CD4-positive, alpha-beta T cell (primary cell): ENCODE data around the gene LRIT3. TPM values are rescaled to one million over a fixed set of nuclear protein-coding genes. Genes with fewer than 3 reads are reported as not detected.

Source experiments
- ATAC-seq: fragments of 200-7000 bp; cut with Tn5 transposase; one replicate; pipeline ENCODE4 v1.10.0; 2022; ENCODE audit warnings: mild to moderate bottlenecking; ENCODE audit not compliant: poor library complexity
- CTCF ChIA-PET: fragments of 350-600 bp; sonication (Branson Sonifier 250); formaldehyde crosslinking; loops from one replicate; lab custom pipeline; 2021; ENCODE audit warnings: antibody characterized with exemption, inconsistent platforms; lab: Charles Lee
- POLR2A ChIA-PET: fragments of 350-600 bp; sonication (Branson Sonifier 250); formaldehyde crosslinking; loops from one replicate; lab custom pipeline; 2021; ENCODE audit warnings: antibody characterized with exemption, inconsistent platforms; lab: Charles Lee
- DNase-seq, 14 experiments: peaks; one replicate each; pipeline ENCODE4 v3.0.0-alpha.2; 2013 to 2020; ENCODE audit warnings: mixed read lengths in 2 of 14
- H3K27ac ChIP-seq, 2 donors: one replicate each; pipeline versions ENCODE4 v1.5.1 to v1.7.0; 2013; ENCODE audit warnings: low read length in 2 of 2, low read depth in 1 of 2, mild to moderate bottlenecking in 1 of 2
- H3K27me3 ChIP-seq, 2 experiments: 1 replicate in 1 of 2; 2 replicates in 1 of 2; pipeline versions ENCODE4 v1.6.1 to v1.7.0; 2013; ENCODE audit warnings: low read length in 2 of 2, control low read depth in 1 of 2, mild to moderate bottlenecking in 1 of 2, moderate library complexity in 1 of 2; ENCODE audit not compliant: insufficient read depth in 2 of 2, control insufficient read depth in 1 of 2
- H3K36me3 ChIP-seq: one replicate; pipeline ENCODE4 v1.6.1; 2013; ENCODE audit warnings: low read length, control low read depth; ENCODE audit not compliant: insufficient read depth
- H3K4me1 ChIP-seq: one replicate; pipeline ENCODE4 v1.6.1; 2013; ENCODE audit warnings: low read length, control low read depth; ENCODE audit not compliant: insufficient read depth
- H3K4me3 ChIP-seq: one replicate; pipeline ENCODE4 v1.5.1; 2013; ENCODE audit warnings: mild to moderate bottlenecking, low read length, moderate library complexity
- H3K9me3 ChIP-seq, 2 experiments: 1 replicate in 1 of 2; 2 replicates in 1 of 2; pipeline versions ENCODE4 v1.6.1 to v1.7.0; 2013; ENCODE audit warnings: low read length in 2 of 2, mild to moderate bottlenecking in 2 of 2, control low read depth in 1 of 2, moderate library complexity in 1 of 2; ENCODE audit not compliant: control insufficient read depth in 1 of 2, insufficient read depth in 1 of 2
- H3K27ac Mint-ChIP-seq: one replicate; pipeline ENCODE4 v1.8.0; 2020; ENCODE audit warnings: mixed read lengths
- H3K27me3 Mint-ChIP-seq: one replicate; pipeline ENCODE4 v1.8.0; 2021; ENCODE audit warnings: mixed read lengths
- H3K36me3 Mint-ChIP-seq: one replicate; pipeline ENCODE4 v1.8.0; 2021; ENCODE audit warnings: low read depth, mixed read lengths
- H3K4me1 Mint-ChIP-seq: one replicate; pipeline ENCODE4 v1.8.0; 2021; ENCODE audit warnings: low read depth, mixed read lengths
- H3K4me3 Mint-ChIP-seq: one replicate; pipeline ENCODE4 v1.8.0; 2020; ENCODE audit warnings: mild to moderate bottlenecking, mixed read lengths
- H3K9me3 Mint-ChIP-seq: one replicate; pipeline ENCODE4 v1.8.0; 2020; ENCODE audit warnings: mixed read lengths
- intact Hi-C, 2 experiments: fragments of 100-400 bp; cut with DNase I in 1 of 2; cut with micrococcal nuclease in 1 of 2; formaldehyde crosslinking; loops; one replicate each; pipeline versions ENCODE4 v1.15.1 to v1.9.0; 2023 to 2025; cut with DNase I, micrococcal nuclease
- total RNA-seq, 174 experiments: library from RNA in 2 of 174; stranded (reverse) in 2 of 174; gene quantifications; one replicate each; pipeline ENCODE4 v1.2.3 and lab custom pipeline; 2021 to 2026
- TF ChIP-seq, protein P1 (sequence below): fragments of 200-600 bp; IDR thresholded peaks from one replicate; pipeline ENCODE4 v1.8.0; 2022; ENCODE audit warnings: antibody characterized with exemption, mild to moderate bottlenecking

Gene LRIT3
- total RNA-seq, 2 experiments from 2014 or later: 0.14 TPM; not detected in 1

DNA sequence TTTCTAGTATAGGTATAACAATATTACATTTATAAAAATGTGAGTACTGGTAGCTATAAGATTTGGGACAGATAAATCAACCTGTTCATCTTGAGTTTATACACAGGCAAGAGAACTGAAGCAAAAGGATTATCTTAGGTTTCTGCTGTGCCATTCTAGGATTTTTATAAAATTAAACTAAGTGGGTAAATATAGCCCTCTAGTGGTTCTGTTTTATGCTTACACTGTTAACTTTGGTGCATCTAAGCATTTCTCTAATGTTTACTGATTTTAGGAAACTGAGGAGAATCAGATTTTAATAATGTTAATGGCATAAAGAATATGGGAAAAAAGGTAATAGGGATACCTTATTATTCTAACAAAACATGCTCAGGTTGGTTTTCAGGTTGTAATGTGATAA lies 21.2 kb upstream of the LRIT3 start:
- no peaks in the 10 kb centered on the region for H3K9me3 Mint-ChIP-seq
- ChIA-PET CTCF (interaction anchor here (2.2 to 2.3 kb wide), 2 partner anchors 123 to 394 kb away, joined by 6 to 7 read pairs; partner anchors contain the start of genes CASP6 and SEC24B), POLR2A (interaction anchor here (1.2 to 1.4 kb wide), 2 partner anchors 11 to 393 kb away, joined by 3 to 4 read pairs; partner anchors contain the start of genes GAR1 and SEC24B)
- Histone ChIP-seq H3K27me3 (no peaks in the 10 kb centered on the region), H3K9me3 (no peaks in the 10 kb centered on the region), H3K27ac (no peak overlapping the region), H3K4me1 (no peaks in the 10 kb centered on the region), H3K4me3 (no peak overlapping the region), H3K36me3 (peaks cover 36% of the 10 kb centered on the region)
- H3K36me3 Mint-ChIP-seq: peaks cover 37% of the 10 kb centered on the region
- H3K4me3 Mint-ChIP-seq: no peak overlapping the region
- intact Hi-C loops: loop anchor here (1.0 to 5.0 kb wide), 4 partner anchors 123 to 404 kb away; partner anchors contain the start of gene CASP6 (in 1 of the 2)
- H3K27me3 Mint-ChIP-seq: no peaks in the 10 kb centered on the region
- no peaks in the 10 kb centered on the region for H3K4me1 Mint-ChIP-seq
- ATAC-seq (peak; percentile 62), DNase-seq (peak in 3 of 14 experiments; percentile 39 to 43 (median 41))
- no peak overlapping the region for H3K27ac Mint-ChIP-seq
- TF ChIP-seq, protein P1, sequence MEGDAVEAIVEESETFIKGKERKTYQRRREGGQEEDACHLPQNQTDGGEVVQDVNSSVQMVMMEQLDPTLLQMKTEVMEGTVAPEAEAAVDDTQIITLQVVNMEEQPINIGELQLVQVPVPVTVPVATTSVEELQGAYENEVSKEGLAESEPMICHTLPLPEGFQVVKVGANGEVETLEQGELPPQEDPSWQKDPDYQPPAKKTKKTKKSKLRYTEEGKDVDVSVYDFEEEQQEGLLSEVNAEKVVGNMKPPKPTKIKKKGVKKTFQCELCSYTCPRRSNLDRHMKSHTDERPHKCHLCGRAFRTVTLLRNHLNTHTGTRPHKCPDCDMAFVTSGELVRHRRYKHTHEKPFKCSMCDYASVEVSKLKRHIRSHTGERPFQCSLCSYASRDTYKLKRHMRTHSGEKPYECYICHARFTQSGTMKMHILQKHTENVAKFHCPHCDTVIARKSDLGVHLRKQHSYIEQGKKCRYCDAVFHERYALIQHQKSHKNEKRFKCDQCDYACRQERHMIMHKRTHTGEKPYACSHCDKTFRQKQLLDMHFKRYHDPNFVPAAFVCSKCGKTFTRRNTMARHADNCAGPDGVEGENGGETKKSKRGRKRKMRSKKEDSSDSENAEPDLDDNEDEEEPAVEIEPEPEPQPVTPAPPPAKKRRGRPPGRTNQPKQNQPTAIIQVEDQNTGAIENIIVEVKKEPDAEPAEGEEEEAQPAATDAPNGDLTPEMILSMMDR: peak; percentile 64

DNA sequence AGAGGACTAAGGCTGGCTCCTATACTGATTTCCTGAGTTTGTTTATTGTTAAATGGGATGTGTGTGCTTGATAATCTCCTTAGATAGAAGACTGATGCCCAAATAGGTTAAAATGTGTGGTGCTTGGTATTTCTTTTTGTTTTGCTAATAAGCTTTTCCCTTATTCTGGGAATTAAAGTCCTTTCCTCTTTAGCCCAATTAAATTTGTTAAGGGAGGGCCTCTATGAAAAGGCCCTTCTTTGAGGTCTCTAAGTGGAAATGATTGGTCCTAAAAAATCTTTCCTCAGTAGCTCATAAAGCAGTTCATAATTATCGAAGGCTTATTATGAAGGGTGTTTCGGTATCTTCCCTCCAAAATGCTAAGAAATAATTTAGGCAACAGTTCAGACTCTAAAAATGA lies 20.2 kb upstream of the LRIT3 start, which contains the start of gene RRH:
Gene RRH, plus strand, starts transcription at position 301 of the 400 bp plus-strand sequence. Its CDS starts 56 bp downstream, at position 357.
- Histone ChIP-seq H3K9me3 (no peaks in the 10 kb centered on the region), H3K4me1 (no peaks in the 10 kb centered on the region), H3K36me3 (peaks cover 30% of the 10 kb centered on the region), H3K27ac (no peak within 1 kb of the TSS), H3K27me3 (no peaks in the 10 kb centered on the region), H3K4me3 (no peak within 1 kb of the TSS)
- no peak for DNase-seq
- POLR2A ChIA-PET: no interaction called here
- no peak within 1 kb of the TSS for H3K27ac Mint-ChIP-seq
- H3K4me1 Mint-ChIP-seq: no peaks in the 10 kb centered on the region
- H3K27me3 Mint-ChIP-seq: no peaks in the 10 kb centered on the region
- no peaks in the 10 kb centered on the region for H3K9me3 Mint-ChIP-seq
- CTCF ChIA-PET: no interaction called here
- ATAC-seq: no peak
- intact Hi-C loops: loop anchor here in 1 of 2 experiments (5.0 kb wide), 1 partner anchor 150 kb away; no protein-coding TSS in a partner anchor
- TF ChIP-seq, protein P1: no peak
- H3K4me3 Mint-ChIP-seq: no peak within 1 kb of the TSS
- H3K36me3 Mint-ChIP-seq: peaks cover 27% of the 10 kb centered on the region

DNA sequence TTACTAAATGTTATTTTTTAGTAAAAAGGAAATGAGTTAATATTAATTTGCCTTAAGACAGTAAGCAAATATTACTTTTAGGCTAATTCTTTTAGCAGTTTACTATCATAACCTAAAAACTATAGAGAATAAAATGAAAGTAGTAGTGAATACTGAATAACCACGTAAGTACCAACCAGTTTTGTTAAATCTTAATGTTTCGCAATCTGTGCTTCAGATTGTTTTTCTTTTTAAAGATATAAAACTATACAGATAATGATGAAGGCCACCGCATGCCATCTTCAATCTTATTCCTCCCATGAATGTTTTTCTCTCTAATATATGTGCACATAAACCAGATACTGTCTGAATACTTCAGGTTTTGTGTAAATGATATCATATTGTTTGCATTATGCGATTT lies 14.2 kb upstream of the LRIT3 start:
- H3K27me3 Mint-ChIP-seq: no peaks in the 10 kb centered on the region
- no peak for ATAC-seq

More for the DNA sequence above, 14.2 kb upstream of the LRIT3 start:
- ChIA-PET POLR2A (no interaction called here), CTCF (no interaction called here)
- Mint-ChIP-seq H3K9me3 (no peaks in the 10 kb centered on the region), H3K4me3 (no peak overlapping the region), H3K27ac (no peak overlapping the region), H3K36me3 (peaks cover 16% of the 10 kb centered on the region), H3K4me1 (no peaks in the 10 kb centered on the region)
- intact Hi-C loops: no loop called here
- H3K36me3 ChIP-seq: no peaks in the 10 kb centered on the region
- H3K4me1 ChIP-seq: no peaks in the 10 kb centered on the region
- no peak overlapping the region for H3K27ac ChIP-seq
- no peaks in the 10 kb centered on the region for H3K27me3 ChIP-seq
- DNase-seq: no peak
- TF ChIP-seq, protein P1: no peak
- no peaks in the 10 kb centered on the region for H3K9me3 ChIP-seq
- no peak overlapping the region for H3K4me3 ChIP-seq
